H1 (cell line): Measurements from ENCODE around the gene CTXN3. TPM values are rescaled to one million over a fixed set of nuclear protein-coding genes. Genes with fewer than 3 reads are reported as not detected.

Experiments
- BCL11A ChIP-seq, 2 experiments: IDR thresholded peaks; one replicate each; pipeline ENCODE4 v1.6.1; 2011; ENCODE audit warnings: low read depth in 2 of 2, low read length in 2 of 2, mild to moderate bottlenecking in 2 of 2
- CBX5 ChIP-seq: fragments of 300-800, 300-1000 bp; sonication (generic); IDR thresholded peaks from 2 replicates; pipeline ENCODE4 v1.7.1; 2016; ENCODE audit warnings: antibody characterized with exemption, low read length, low read depth
- CEBPB ChIP-seq: IDR thresholded peaks from 2 replicates; pipeline ENCODE4 v1.6.1; 2012; ENCODE audit warnings: low read depth, low read length
- EGR1 ChIP-seq: IDR thresholded peaks from 2 replicates; pipeline ENCODE4 v1.6.1; 2011; ENCODE audit warnings: low read depth, low read length, borderline replicate concordance
- KDM5A ChIP-seq: fragments of 200-600 bp; IDR thresholded peaks from 2 replicates; pipeline ENCODE4 v1.7.1; 2012; ENCODE audit warnings: mild to moderate bottlenecking, low read length, inconsistent platforms, mixed read lengths
- NRF1 ChIP-seq: IDR thresholded peaks from 2 replicates; pipeline ENCODE4 v1.6.1; 2011; ENCODE audit warnings: mild to moderate bottlenecking, low read depth, low read length, improper control_type of control experiment
- PHF8 ChIP-seq: fragments of 200-600 bp; sonication (generic); conservative IDR thresholded peaks from 2 replicates; pipeline ENCODE4 v1.7.1; 2012; ENCODE audit warnings: low read depth, mild to moderate bottlenecking, inconsistent platforms, low read length, moderate library complexity
- RBBP5 ChIP-seq: IDR thresholded peaks from 2 replicates; pipeline ENCODE4 v1.7.1; 2012; ENCODE audit warnings: low read depth, mild to moderate bottlenecking, inconsistent platforms, low read length, moderate library complexity, borderline replicate concordance
- polyA plus RNA-seq, 7 experiments: library from polyadenylated mRNA; depleted of rRNA in 3 of 7; stranded (reverse) in 5 of 7; unstranded in 2 of 7; fragments of >200 nt in 5 of 7; fragments of 200-250 nt in 2 of 7; gene quantifications; 1 replicate in 5 of 7; 2 replicates in 1 of 7; 4 replicates in 1 of 7; pipeline versions ENCODE4 v1.2.1 to v1.2.3, GENCODE V29; 2011 to 2013; ENCODE audit warnings: missing spikeins in 2 of 7, mixed read lengths in 2 of 7
- total RNA-seq: library from RNA; stranded (reverse); fragmentation: NEBNext Ultra II Directional; extraction: Animal tissue kit (Norgen Biotek cat#: 25700); gene quantifications from 2 replicates; pipeline ENCODE4 v1.2.1, GENCODE V29; 2021
- TF ChIP-seq, protein P1 (sequence below): fragments of 300-600 bp; sonication (generic); IDR thresholded peaks from 2 replicates; pipeline ENCODE4 v1.7.1; 2012; ENCODE audit warnings: low read length, moderate library complexity, mild to moderate bottlenecking, inconsistent platforms; ENCODE audit not compliant: insufficient replicate concordance
- TF ChIP-seq, protein P2 (sequence below), 3 experiments: IDR thresholded peaks; 1 replicate in 2 of 3; 2 replicates in 1 of 3; pipeline versions ENCODE4 v1.5.1 to v1.6.1; 2011; ENCODE audit warnings: low read length in 3 of 3, mild to moderate bottlenecking in 3 of 3, inconsistent platforms in 2 of 3, low read depth in 1 of 3, moderate library complexity in 1 of 3; ENCODE audit not compliant: insufficient read depth in 1 of 3; ENCODE audit errors: control extremely low read depth in 1 of 3

CTXN3 gene
- total and polyA plus RNA-seq, 2 of the 8 experiments (the other 6 are each of a cell fraction or from before 2014, with no cell fraction given): 0.05 TPM; not detected in 1

DNA sequence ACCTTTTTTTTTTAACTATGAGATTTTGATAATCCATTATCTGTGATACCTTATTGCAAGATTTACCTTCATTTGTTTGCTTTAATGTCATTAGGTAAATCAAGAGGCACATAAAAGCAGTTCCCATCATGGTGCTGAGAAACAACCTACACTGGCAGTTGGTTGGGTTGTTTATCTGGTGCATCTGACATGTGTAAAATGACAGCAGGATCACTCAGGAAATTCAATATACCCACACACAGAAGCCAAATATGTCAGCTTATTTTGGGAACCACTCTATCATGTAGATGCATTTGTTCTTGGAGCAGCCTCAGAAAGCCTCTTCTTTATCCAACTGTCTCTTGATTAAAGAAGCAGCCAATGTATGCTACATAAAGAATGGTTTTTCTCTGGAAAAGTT, 46.5 kb downstream of the CTXN3 start (continued):
- TF ChIP-seq, protein P1, sequence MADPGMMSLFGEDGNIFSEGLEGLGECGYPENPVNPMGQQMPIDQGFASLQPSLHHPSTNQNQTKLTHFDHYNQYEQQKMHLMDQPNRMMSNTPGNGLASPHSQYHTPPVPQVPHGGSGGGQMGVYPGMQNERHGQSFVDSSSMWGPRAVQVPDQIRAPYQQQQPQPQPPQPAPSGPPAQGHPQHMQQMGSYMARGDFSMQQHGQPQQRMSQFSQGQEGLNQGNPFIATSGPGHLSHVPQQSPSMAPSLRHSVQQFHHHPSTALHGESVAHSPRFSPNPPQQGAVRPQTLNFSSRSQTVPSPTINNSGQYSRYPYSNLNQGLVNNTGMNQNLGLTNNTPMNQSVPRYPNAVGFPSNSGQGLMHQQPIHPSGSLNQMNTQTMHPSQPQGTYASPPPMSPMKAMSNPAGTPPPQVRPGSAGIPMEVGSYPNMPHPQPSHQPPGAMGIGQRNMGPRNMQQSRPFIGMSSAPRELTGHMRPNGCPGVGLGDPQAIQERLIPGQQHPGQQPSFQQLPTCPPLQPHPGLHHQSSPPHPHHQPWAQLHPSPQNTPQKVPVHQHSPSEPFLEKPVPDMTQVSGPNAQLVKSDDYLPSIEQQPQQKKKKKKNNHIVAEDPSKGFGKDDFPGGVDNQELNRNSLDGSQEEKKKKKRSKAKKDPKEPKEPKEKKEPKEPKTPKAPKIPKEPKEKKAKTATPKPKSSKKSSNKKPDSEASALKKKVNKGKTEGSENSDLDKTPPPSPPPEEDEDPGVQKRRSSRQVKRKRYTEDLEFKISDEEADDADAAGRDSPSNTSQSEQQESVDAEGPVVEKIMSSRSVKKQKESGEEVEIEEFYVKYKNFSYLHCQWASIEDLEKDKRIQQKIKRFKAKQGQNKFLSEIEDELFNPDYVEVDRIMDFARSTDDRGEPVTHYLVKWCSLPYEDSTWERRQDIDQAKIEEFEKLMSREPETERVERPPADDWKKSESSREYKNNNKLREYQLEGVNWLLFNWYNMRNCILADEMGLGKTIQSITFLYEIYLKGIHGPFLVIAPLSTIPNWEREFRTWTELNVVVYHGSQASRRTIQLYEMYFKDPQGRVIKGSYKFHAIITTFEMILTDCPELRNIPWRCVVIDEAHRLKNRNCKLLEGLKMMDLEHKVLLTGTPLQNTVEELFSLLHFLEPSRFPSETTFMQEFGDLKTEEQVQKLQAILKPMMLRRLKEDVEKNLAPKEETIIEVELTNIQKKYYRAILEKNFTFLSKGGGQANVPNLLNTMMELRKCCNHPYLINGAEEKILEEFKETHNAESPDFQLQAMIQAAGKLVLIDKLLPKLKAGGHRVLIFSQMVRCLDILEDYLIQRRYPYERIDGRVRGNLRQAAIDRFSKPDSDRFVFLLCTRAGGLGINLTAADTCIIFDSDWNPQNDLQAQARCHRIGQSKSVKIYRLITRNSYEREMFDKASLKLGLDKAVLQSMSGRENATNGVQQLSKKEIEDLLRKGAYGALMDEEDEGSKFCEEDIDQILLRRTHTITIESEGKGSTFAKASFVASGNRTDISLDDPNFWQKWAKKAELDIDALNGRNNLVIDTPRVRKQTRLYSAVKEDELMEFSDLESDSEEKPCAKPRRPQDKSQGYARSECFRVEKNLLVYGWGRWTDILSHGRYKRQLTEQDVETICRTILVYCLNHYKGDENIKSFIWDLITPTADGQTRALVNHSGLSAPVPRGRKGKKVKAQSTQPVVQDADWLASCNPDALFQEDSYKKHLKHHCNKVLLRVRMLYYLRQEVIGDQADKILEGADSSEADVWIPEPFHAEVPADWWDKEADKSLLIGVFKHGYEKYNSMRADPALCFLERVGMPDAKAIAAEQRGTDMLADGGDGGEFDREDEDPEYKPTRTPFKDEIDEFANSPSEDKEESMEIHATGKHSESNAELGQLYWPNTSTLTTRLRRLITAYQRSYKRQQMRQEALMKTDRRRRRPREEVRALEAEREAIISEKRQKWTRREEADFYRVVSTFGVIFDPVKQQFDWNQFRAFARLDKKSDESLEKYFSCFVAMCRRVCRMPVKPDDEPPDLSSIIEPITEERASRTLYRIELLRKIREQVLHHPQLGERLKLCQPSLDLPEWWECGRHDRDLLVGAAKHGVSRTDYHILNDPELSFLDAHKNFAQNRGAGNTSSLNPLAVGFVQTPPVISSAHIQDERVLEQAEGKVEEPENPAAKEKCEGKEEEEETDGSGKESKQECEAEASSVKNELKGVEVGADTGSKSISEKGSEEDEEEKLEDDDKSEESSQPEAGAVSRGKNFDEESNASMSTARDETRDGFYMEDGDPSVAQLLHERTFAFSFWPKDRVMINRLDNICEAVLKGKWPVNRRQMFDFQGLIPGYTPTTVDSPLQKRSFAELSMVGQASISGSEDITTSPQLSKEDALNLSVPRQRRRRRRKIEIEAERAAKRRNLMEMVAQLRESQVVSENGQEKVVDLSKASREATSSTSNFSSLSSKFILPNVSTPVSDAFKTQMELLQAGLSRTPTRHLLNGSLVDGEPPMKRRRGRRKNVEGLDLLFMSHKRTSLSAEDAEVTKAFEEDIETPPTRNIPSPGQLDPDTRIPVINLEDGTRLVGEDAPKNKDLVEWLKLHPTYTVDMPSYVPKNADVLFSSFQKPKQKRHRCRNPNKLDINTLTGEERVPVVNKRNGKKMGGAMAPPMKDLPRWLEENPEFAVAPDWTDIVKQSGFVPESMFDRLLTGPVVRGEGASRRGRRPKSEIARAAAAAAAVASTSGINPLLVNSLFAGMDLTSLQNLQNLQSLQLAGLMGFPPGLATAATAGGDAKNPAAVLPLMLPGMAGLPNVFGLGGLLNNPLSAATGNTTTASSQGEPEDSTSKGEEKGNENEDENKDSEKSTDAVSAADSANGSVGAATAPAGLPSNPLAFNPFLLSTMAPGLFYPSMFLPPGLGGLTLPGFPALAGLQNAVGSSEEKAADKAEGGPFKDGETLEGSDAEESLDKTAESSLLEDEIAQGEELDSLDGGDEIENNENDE: no peak
- TF ChIP-seq BCL11A (IDR thresholded peaks at IDR 0.05; ENCODE audit: low read depth in 2 of 2, low read length in 2 of 2) (no peak), EGR1 (no peak), KDM5A (no peak), RBBP5 (no peak), CBX5 (no peak), PHF8 (no peak), CEBPB (no peak), NRF1 (no peak)
- TF ChIP-seq, protein P2, sequence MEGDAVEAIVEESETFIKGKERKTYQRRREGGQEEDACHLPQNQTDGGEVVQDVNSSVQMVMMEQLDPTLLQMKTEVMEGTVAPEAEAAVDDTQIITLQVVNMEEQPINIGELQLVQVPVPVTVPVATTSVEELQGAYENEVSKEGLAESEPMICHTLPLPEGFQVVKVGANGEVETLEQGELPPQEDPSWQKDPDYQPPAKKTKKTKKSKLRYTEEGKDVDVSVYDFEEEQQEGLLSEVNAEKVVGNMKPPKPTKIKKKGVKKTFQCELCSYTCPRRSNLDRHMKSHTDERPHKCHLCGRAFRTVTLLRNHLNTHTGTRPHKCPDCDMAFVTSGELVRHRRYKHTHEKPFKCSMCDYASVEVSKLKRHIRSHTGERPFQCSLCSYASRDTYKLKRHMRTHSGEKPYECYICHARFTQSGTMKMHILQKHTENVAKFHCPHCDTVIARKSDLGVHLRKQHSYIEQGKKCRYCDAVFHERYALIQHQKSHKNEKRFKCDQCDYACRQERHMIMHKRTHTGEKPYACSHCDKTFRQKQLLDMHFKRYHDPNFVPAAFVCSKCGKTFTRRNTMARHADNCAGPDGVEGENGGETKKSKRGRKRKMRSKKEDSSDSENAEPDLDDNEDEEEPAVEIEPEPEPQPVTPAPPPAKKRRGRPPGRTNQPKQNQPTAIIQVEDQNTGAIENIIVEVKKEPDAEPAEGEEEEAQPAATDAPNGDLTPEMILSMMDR (IDR thresholded peaks at IDR 0.05; ENCODE audit: control extremely low read depth in 1 of 3, insufficient read depth in 1 of 3, low read depth in 1 of 3, low read length in 3 of 3): no peak
